ENCODE results near the gene WDSUB1. TPM values are rescaled to one million over a fixed set of nuclear protein-coding genes. Genes with fewer than 3 reads are reported as not detected.

Gene WDSUB1
- total and polyA plus RNA-seq, 10 donors, result 5.2 to 14.8 (median 9.5) TPM

- TF ChIP-seq POLR2AphosphoS5 (IDR thresholded peaks at IDR 0.05), result no peak
- TF ChIP-seq, protein P1, sequence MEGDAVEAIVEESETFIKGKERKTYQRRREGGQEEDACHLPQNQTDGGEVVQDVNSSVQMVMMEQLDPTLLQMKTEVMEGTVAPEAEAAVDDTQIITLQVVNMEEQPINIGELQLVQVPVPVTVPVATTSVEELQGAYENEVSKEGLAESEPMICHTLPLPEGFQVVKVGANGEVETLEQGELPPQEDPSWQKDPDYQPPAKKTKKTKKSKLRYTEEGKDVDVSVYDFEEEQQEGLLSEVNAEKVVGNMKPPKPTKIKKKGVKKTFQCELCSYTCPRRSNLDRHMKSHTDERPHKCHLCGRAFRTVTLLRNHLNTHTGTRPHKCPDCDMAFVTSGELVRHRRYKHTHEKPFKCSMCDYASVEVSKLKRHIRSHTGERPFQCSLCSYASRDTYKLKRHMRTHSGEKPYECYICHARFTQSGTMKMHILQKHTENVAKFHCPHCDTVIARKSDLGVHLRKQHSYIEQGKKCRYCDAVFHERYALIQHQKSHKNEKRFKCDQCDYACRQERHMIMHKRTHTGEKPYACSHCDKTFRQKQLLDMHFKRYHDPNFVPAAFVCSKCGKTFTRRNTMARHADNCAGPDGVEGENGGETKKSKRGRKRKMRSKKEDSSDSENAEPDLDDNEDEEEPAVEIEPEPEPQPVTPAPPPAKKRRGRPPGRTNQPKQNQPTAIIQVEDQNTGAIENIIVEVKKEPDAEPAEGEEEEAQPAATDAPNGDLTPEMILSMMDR (IDR thresholded peaks at IDR 0.05 in 8 of 11, conservative IDR thresholded peaks at IDR 0.05 in 3 of 11), result no peak
- intact Hi-C loops (cut with DNase I; ENCODE audit: low total_unique reads), result no loop called here
- Histone ChIP-seq H3K4me3 (no peak overlapping the region), H3K27ac (peak overlapping the region in 1 of 8 donors; percentile 85), H3K4me1 (peaks cover 0 to 34% (median 25%) of the 10 kb centered on the region in 6 donors), H3K27me3 (replicated peaks in 1 of 7) (no peaks in the 10 kb centered on the region), H3K9me3 (no peaks in the 10 kb centered on the region), H3K36me3 (peaks cover 0 to 16% (median 0%) of the 10 kb centered on the region in 6 donors)
- no peak for DNase-seq
- WGBS, 5 donors, result 68 to 94% (median 89%) methylated on average over 5 of the region's 5 CpGs
Measured at GRCh38 chr2:159208438-159208837, 78.1 kb downstream of the WDSUB1 start.

- 93 to 96% (median 94%) methylated on average over 6 of the region's 6 CpGs for WGBS, 5 donors
- intact Hi-C loops (cut with DNase I; ENCODE audit: low total_unique reads), result no loop called here
- H3K27ac ChIP-seq, result no peak overlapping the region
Measured at GRCh38 chr2:159206736-159207380, 79.6 kb downstream of the WDSUB1 start.

GRCh38 chr2:159204381-159205144 is 81.9 kb downstream of the WDSUB1 start:
- intact Hi-C loops (cut with DNase I; ENCODE audit: low total_unique reads), result no loop called here
- Histone ChIP-seq H3K36me3 (peaks cover 0 to 33% (median 0%) of the 10 kb centered on the region in 6 donors), H3K9me3 (no peaks in the 10 kb centered on the region), H3K4me1 (peaks cover 0 to 36% (median 21%) of the 10 kb centered on the region in 6 donors), H3K27ac (no peak overlapping the region), H3K4me3 (no peak overlapping the region), H3K27me3 (replicated peaks in 1 of 7) (no peaks in the 10 kb centered on the region)
- TF ChIP-seq, protein P1 (IDR thresholded peaks at IDR 0.05 in 8 of 11, conservative IDR thresholded peaks at IDR 0.05 in 3 of 11), result no peak
- TF ChIP-seq POLR2A (IDR thresholded peaks at IDR 0.05), result no peak
- TF ChIP-seq POLR2AphosphoS5 (IDR thresholded peaks at IDR 0.05), result no peak
- WGBS, 5 donors, result 93 to 95% (median 93%) methylated on average over 12 to 15 of the region's 15 CpGs
- DNase-seq, result peak; percentile 43

More at GRCh38 chr2:159206736-159207380, 79.6 kb downstream of the WDSUB1 start:
- no peaks in the 10 kb centered on the region for H3K9me3 ChIP-seq
- TF ChIP-seq POLR2AphosphoS5 (IDR thresholded peaks at IDR 0.05) (no peak), POLR2A (IDR thresholded peaks at IDR 0.05) (no peak)
- TF ChIP-seq, protein P1 (IDR thresholded peaks at IDR 0.05 in 8 of 11, conservative IDR thresholded peaks at IDR 0.05 in 3 of 11), result no peak
- no peak overlapping the region for H3K4me3 ChIP-seq
- DNase-seq, result no peak
- peaks cover 0 to 16% (median 0%) of the 10 kb centered on the region in 6 donors for H3K36me3 ChIP-seq
- H3K4me1 ChIP-seq, result peaks cover 0 to 38% (median 30%) of the 10 kb centered on the region in 6 donors
- H3K27me3 ChIP-seq (replicated peaks in 1 of 7), result no peaks in the 10 kb centered on the region

- intact Hi-C loops (cut with DNase I; ENCODE audit: low total_unique reads), result no loop called here
- Histone ChIP-seq H3K4me1 (peaks cover 0 to 22% (median 13%) of the 10 kb centered on the region in 6 donors), H3K27me3 (replicated peaks in 1 of 7) (no peaks in the 10 kb centered on the region), H3K36me3 (peaks cover 0 to 51% (median 2%) of the 10 kb centered on the region in 6 donors), H3K4me3 (no peak overlapping the region), H3K27ac (peak overlapping the region in 1 of 8 donors; percentile 55), H3K9me3 (no peaks in the 10 kb centered on the region)
- WGBS, 5 donors, result 88 to 93% (median 90%) methylated on average over 4 of the region's 4 CpGs
- TF ChIP-seq POLR2A (IDR thresholded peaks at IDR 0.05) (no peak), POLR2AphosphoS5 (IDR thresholded peaks at IDR 0.05) (no peak)
- TF ChIP-seq, protein P1 (IDR thresholded peaks at IDR 0.05 in 8 of 11, conservative IDR thresholded peaks at IDR 0.05 in 3 of 11), result no peak
- DNase-seq, result no peak
Measured at GRCh38 chr2:159202568-159203071, 83.9 kb downstream of the WDSUB1 start.
